HepG2 (cell line): ENCODE measurements around the gene HABP4. TPM values are rescaled to one million over a fixed set of nuclear protein-coding genes. Genes with fewer than 3 reads are reported as not detected.

Experiments used
- FOXC1 ChIP-seq: sonication (generic); formaldehyde crosslinking; IDR thresholded peaks from 2 replicates; pipeline ENCODE4 v1.8.0; 2022; ENCODE audit warnings: mild to moderate bottlenecking, missing genetic modification reagents, borderline replicate concordance
- HES4 ChIP-seq: sonication (generic); formaldehyde crosslinking; IDR thresholded peaks from 2 replicates; pipeline ENCODE4 v1.9.0; 2021; ENCODE audit warnings: mild to moderate bottlenecking, missing genetic modification reagents, borderline replicate concordance
- HHEX ChIP-seq: IDR thresholded peaks from 2 replicates; pipeline ENCODE4 v1.6.1; 2016; ENCODE audit warnings: control low read depth
- HMGA1 ChIP-seq: sonication (generic); formaldehyde crosslinking; conservative IDR thresholded peaks from 2 replicates; pipeline ENCODE4 v1.4.0; 2020; ENCODE audit warnings: missing genetic modification reagents
- NCOR1 ChIP-seq: fragments of 200-600 bp; sonication (generic); IDR thresholded peaks from 2 replicates; pipeline ENCODE4 v1.7.0; 2017; ENCODE audit warnings: antibody characterized with exemption, low read length, borderline replicate concordance
- NRL ChIP-seq: sonication (generic); formaldehyde crosslinking; IDR thresholded peaks from 2 replicates; pipeline ENCODE4 v1.5.0; 2020; ENCODE audit warnings: missing genetic modification reagents, mild to moderate bottlenecking, moderate library complexity, borderline replicate concordance
- PLRG1 ChIP-seq: fragments of 450-650 bp; conservative IDR thresholded peaks from 2 replicates; pipeline ENCODE4 v1.6.1; 2016
- RFXANK ChIP-seq: IDR thresholded peaks from 2 replicates; pipeline ENCODE4 v1.6.1; 2016
- SCMH1 ChIP-seq: sonication (generic); formaldehyde crosslinking; IDR thresholded peaks from 2 replicates; pipeline ENCODE4 v1.9.0; 2021; ENCODE audit warnings: missing genetic modification reagents, mild to moderate bottlenecking, borderline replicate concordance
- ZBTB7B ChIP-seq: sonication (generic); formaldehyde crosslinking; IDR thresholded peaks from 2 replicates; pipeline ENCODE4 v1.4.0; 2020; ENCODE audit warnings: missing genetic modification reagents
- ZBTB8A ChIP-seq: sonication (generic); formaldehyde crosslinking; IDR thresholded peaks from 2 replicates; pipeline ENCODE4 v1.4.0; 2020; ENCODE audit warnings: mild to moderate bottlenecking, low read depth, missing genetic modification reagents, borderline replicate concordance
- ZNF12 ChIP-seq: sonication (generic); formaldehyde crosslinking; IDR thresholded peaks from 2 replicates; pipeline ENCODE4 v1.5.0; 2020; ENCODE audit warnings: missing genetic modification reagents
- ZNF143 ChIP-seq: sonication (generic); formaldehyde crosslinking; IDR thresholded peaks from 2 replicates; pipeline ENCODE4 v1.4.0; 2020; ENCODE audit warnings: missing genetic modification reagents
- ZNF629 ChIP-seq: sonication (generic); formaldehyde crosslinking; conservative IDR thresholded peaks from 2 replicates; pipeline ENCODE4 v1.5.0; 2020; ENCODE audit warnings: missing genetic modification reagents
- ZNF652 ChIP-seq: IDR thresholded peaks from 2 replicates; pipeline ENCODE4 v1.6.1; 2016; ENCODE audit warnings: low read depth, borderline replicate concordance
- ZNF678 ChIP-seq: sonication (generic); formaldehyde crosslinking; IDR thresholded peaks from 2 replicates; pipeline ENCODE4 v1.4.0; 2020; ENCODE audit warnings: mild to moderate bottlenecking, missing genetic modification reagents
- ZNF781 ChIP-seq: sonication (generic); formaldehyde crosslinking; IDR thresholded peaks from 2 replicates; pipeline ENCODE4 v1.5.1; 2020; ENCODE audit warnings: borderline replicate concordance, mild to moderate bottlenecking, missing genetic modification reagents; ENCODE audit errors: not compliant biosample characterization
- ZNF878 ChIP-seq: sonication (generic); formaldehyde crosslinking; IDR thresholded peaks from 2 replicates; pipeline ENCODE4 v1.8.1; 2023; ENCODE audit warnings: mild to moderate bottlenecking, missing genetic modification reagents, moderate library complexity
- polyA plus RNA-seq, 8 experiments: library from polyadenylated mRNA; depleted of rRNA in 3 of 8; stranded (reverse) in 7 of 8; unstranded in 1 of 8; fragments of >200 nt; fragmentation: Illumina TruSeq in 4 of 8; extraction: Trizol in 4 of 8; gene quantifications; 2 replicates each; pipeline versions ENCODE4 v1.2.1 to v1.2.3, GENCODE V29; 2011 to 2016; ENCODE audit warnings: low read depth in 4 of 8, missing spikeins in 1 of 8, mixed read lengths in 1 of 8; ENCODE audit not compliant: insufficient read depth in 1 of 8
- total RNA-seq, 5 experiments: library from RNA; depleted of rRNA; stranded (reverse); fragments of >200 nt; fragmentation: Illumina TruSeq; extraction: Trizol; gene quantifications; 2 replicates each; pipeline ENCODE4 v1.2.3, GENCODE V29; 2016; ENCODE audit warnings: low read depth in 1 of 5
- TF ChIP-seq, protein P1 (sequence below): sonication (generic); formaldehyde crosslinking; IDR thresholded peaks from 2 replicates; pipeline ENCODE4 v1.4.0; 2020; ENCODE audit warnings: missing genetic modification reagents, mild to moderate bottlenecking, borderline replicate concordance
- TF ChIP-seq, protein P2 (sequence below): sonication (generic); formaldehyde crosslinking; IDR thresholded peaks from 2 replicates; pipeline ENCODE4 v1.5.1; 2020; ENCODE audit warnings: mild to moderate bottlenecking, moderate library complexity, missing genetic modification reagents
- TF ChIP-seq, protein P3 (sequence below): sonication (generic); formaldehyde crosslinking; conservative IDR thresholded peaks from 2 replicates; pipeline ENCODE4 v1.8.0; 2022; ENCODE audit warnings: mild to moderate bottlenecking, moderate library complexity, missing genetic modification reagents
- TF ChIP-seq, protein P4 (sequence below): sonication (generic); formaldehyde crosslinking; IDR thresholded peaks from 2 replicates; pipeline ENCODE4 v1.4.0; 2020; ENCODE audit warnings: missing genetic modification reagents

The HABP4 gene
- total and polyA plus RNA-seq, 2 of the 13 experiments (the other 11 are each of a cell fraction or from before 2014, with no cell fraction given): 14.3 to 26.6 TPM

DNA sequence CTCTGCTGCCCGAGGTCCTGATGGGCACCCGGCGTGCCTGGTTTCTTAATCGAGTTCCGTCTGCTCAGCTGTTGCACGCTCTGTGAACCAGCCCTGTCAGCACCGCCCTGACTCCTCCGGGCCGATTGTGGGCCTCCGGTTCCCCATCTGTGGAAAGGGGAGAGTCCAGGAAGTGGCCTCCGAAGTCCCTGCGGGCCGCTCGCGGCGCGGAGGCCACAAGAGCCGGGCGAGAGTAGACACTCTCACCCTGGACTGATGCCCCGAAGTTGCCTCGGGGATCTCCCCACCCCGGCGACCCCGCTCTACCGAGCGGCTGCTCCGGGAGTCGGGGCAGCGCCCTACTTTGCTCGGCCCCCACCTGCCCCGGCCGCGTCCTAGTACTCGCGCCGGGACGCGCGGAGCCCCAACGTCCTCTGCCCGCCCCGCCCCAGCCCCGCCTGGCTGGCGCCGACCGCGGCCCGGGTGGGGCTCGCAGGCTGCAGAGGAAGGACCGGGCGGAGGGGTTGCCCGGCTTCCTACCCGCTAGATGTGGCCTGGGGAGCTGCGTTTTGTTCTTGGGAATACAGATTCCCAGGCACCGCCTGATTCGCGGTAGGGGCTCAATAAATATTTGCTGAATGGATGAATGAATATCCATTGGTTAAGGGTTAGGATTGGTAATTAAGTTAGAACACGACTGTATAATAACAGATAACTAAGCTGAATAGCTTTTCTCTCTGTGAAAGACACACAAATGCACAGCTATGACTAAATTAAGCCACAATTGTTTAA, 30.9 kb upstream of the HABP4 start (continued):
- TF ChIP-seq, protein P1, sequence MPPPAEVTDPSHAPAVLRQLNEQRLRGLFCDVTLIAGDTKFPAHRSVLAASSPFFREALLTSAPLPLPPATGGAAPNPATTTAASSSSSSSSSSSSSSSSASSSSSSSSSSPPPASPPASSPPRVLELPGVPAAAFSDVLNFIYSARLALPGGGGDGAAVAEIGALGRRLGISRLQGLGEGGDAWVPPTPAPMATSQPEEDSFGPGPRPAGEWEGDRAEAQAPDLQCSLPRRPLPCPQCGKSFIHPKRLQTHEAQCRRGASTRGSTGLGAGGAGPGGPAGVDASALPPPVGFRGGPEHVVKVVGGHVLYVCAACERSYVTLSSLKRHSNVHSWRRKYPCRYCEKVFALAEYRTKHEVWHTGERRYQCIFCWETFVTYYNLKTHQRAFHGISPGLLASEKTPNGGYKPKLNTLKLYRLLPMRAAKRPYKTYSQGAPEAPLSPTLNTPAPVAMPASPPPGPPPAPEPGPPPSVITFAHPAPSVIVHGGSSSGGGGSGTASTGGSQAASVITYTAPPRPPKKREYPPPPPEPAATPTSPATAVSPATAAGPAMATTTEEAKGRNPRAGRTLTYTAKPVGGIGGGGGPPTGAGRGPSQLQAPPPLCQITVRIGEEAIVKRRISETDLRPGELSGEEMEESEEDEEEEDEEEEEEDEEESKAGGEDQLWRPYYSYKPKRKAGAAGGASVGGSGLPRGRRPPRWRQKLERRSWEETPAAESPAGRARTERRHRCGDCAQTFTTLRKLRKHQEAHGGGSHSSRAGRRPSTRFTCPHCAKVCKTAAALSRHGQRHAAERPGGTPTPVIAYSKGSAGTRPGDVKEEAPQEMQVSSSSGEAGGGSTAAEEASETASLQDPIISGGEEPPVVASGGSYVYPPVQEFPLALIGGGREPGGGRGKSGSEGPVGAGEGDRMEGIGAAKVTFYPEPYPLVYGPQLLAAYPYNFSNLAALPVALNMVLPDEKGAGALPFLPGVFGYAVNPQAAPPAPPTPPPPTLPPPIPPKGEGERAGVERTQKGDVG (CRISPR knock-in tag): no peak
- TF ChIP-seq ZNF629 (no peak), ZBTB8A (no peak), HHEX (CRISPR knock-in tag) (no peak), ZNF652 (CRISPR knock-in tag) (no peak), FOXC1 (CRISPR knock-in tag) (no peak), ZNF878 (no peak), ZNF143 (CRISPR knock-in tag) (no peak), ZNF12 (no peak), ZBTB7B (peak; percentile 51; the same call in 1 of the 2 replicates), NCOR1 (no peak), HES4 (CRISPR knock-in tag) (no peak), NRL (CRISPR knock-in tag) (0 out of 2 replicates have a peak, but pooled peaks have one; percentile 34), ZNF781 (CRISPR knock-in tag) (no peak), ZNF678 (CRISPR knock-in tag) (no peak), HMGA1 (CRISPR knock-in tag) (no peak), RFXANK (CRISPR knock-in tag) (0 out of 2 replicates have a peak, but pooled peaks have one; percentile 21), SCMH1 (CRISPR knock-in tag) (no peak), PLRG1 (no peak)
- TF ChIP-seq, protein P2, sequence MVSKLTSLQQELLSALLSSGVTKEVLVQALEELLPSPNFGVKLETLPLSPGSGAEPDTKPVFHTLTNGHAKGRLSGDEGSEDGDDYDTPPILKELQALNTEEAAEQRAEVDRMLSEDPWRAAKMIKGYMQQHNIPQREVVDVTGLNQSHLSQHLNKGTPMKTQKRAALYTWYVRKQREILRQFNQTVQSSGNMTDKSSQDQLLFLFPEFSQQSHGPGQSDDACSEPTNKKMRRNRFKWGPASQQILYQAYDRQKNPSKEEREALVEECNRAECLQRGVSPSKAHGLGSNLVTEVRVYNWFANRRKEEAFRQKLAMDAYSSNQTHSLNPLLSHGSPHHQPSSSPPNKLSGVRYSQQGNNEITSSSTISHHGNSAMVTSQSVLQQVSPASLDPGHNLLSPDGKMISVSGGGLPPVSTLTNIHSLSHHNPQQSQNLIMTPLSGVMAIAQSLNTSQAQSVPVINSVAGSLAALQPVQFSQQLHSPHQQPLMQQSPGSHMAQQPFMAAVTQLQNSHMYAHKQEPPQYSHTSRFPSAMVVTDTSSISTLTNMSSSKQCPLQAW (CRISPR knock-in tag): no peak
- TF ChIP-seq, protein P3, sequence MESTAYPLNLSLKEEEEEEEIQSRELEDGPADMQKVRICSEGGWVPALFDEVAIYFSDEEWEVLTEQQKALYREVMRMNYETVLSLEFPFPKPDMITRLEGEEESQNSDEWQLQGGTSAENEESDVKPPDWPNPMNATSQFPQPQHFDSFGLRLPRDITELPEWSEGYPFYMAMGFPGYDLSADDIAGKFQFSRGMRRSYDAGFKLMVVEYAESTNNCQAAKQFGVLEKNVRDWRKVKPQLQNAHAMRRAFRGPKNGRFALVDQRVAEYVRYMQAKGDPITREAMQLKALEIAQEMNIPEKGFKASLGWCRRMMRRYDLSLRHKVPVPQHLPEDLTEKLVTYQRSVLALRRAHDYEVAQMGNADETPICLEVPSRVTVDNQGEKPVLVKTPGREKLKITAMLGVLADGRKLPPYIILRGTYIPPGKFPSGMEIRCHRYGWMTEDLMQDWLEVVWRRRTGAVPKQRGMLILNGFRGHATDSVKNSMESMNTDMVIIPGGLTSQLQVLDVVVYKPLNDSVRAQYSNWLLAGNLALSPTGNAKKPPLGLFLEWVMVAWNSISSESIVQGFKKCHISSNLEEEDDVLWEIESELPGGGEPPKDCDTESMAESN (CRISPR knock-in tag): peak; percentile 32; the same call in 1 of the 2 replicates
- TF ChIP-seq, protein P4, sequence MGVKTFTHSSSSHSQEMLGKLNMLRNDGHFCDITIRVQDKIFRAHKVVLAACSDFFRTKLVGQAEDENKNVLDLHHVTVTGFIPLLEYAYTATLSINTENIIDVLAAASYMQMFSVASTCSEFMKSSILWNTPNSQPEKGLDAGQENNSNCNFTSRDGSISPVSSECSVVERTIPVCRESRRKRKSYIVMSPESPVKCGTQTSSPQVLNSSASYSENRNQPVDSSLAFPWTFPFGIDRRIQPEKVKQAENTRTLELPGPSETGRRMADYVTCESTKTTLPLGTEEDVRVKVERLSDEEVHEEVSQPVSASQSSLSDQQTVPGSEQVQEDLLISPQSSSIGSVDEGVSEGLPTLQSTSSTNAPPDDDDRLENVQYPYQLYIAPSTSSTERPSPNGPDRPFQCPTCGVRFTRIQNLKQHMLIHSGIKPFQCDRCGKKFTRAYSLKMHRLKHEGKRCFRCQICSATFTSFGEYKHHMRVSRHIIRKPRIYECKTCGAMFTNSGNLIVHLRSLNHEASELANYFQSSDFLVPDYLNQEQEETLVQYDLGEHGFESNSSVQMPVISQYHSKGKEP: 0 out of 2 replicates have a peak, but pooled peaks have one; percentile 33
